Sigmoid colon (tissue), 7 donors: ENCODE measurements around the gene NEDD1. TPM values are rescaled to one million over a fixed set of nuclear protein-coding genes. Genes with fewer than 3 reads are reported as not detected.

Source experiments
- DNase-seq: peaks from one replicate; pipeline ENCODE4 v3.0.0-alpha.2; 2019
- H3K27ac ChIP-seq, 4 donors: fragments of 200-600 bp; sonication (generic); one replicate each; pipeline ENCODE4 v1.5.1; 2016 to 2019; ENCODE audit warnings: mild to moderate bottlenecking in 1 of 4
- H3K27me3 ChIP-seq, 3 donors: fragments of 200-600 bp; sonication (generic); one replicate each; pipeline ENCODE4 v1.5.1; 2019; ENCODE audit warnings: mild to moderate bottlenecking in 1 of 3
- H3K36me3 ChIP-seq, 4 donors: fragments of 200-600 bp; sonication (generic); one replicate each; pipeline ENCODE4 v1.5.1; 2016 to 2019
- H3K4me1 ChIP-seq, 4 donors: fragments of 200-600 bp; sonication (generic); one replicate each; pipeline ENCODE4 v1.5.1; 2017 to 2019
- H3K4me3 ChIP-seq, 4 donors: fragments of 200-600 bp; sonication (generic); one replicate each; pipeline ENCODE4 v1.5.1; 2017 to 2019; ENCODE audit warnings: mild to moderate bottlenecking in 2 of 4, moderate library complexity in 1 of 4
- H3K9me3 ChIP-seq, 4 donors: fragments of 200-600 bp in 3 of 4; sonication (generic) in 3 of 4; one replicate each; pipeline versions ENCODE4 v1.5.1 to v1.6.1; 2013 to 2019
- CTCF ChIP-seq, 4 experiments: fragments of 450-650 bp in 3 of 4; fragments of 200-600 bp in 1 of 4; IDR thresholded peaks; one replicate each; pipeline ENCODE4 v1.5.1; 2016 to 2019; ENCODE audit warnings: antibody characterized with exemption in 4 of 4, mild to moderate bottlenecking in 3 of 4, moderate library complexity in 2 of 4
- EP300 ChIP-seq, 4 donors: sonication (generic); formaldehyde crosslinking; IDR thresholded peaks; one replicate each; pipeline ENCODE4 v1.6.1; 2017; ENCODE audit warnings: antibody characterized with exemption in 4 of 4
- POLR2A ChIP-seq, 2 donors: fragments of 450-650 bp; IDR thresholded peaks; one replicate each; pipeline ENCODE4 v1.6.1; 2016; ENCODE audit warnings: antibody characterized with exemption in 2 of 2, mild to moderate bottlenecking in 2 of 2, moderate library complexity in 2 of 2
- POLR2AphosphoS5 ChIP-seq, 4 donors: sonication (generic); formaldehyde crosslinking; IDR thresholded peaks; one replicate each; pipeline ENCODE4 v1.6.1; 2017; ENCODE audit warnings: antibody characterized with exemption in 4 of 4
- WGBS, 2 donors: extraction: QIAGEN DNeasy Blood & Tissue Kit; methylation state at CpG; one replicate each; pipeline ENCODE4 v1.1.7; 2013; 5-methylcytosine and 5-hydroxymethylcytosine counted together
- intact Hi-C: fragments of 100-400 bp; cut with DNase I; formaldehyde crosslinking; loops from one replicate; pipeline ENCODE4 v1.15.1; 2023
- polyA plus RNA-seq, 3 donors: library from polyadenylated mRNA; stranded (reverse); fragments of 200-250 nt; gene quantifications; one replicate each; pipeline ENCODE4 v1.2.3, GENCODE V29; 2013
- total RNA-seq, 4 donors: library from RNA; depleted of rRNA; stranded (reverse); fragments of >200 nt; gene quantifications; one replicate each; pipeline ENCODE4 v1.1.0, GENCODE V29; 2016
- donor health status: healthy with polysubstance abuse.
- donor health status: Bipolar disorder and iron deficiency.
- donor health status: healthy.

The NEDD1 gene
- total and polyA plus RNA-seq, 7 donors = 5.8 to 31.6 (median 17.1) TPM

- 67 to 73% methylated on average over 2 of the region's 2 CpGs for WGBS, 2 donors
- no peak for TF ChIP-seq POLR2AphosphoS5 (IDR thresholded peaks at IDR 0.05)
- no peak for TF ChIP-seq CTCF (IDR thresholded peaks at IDR 0.05)
- no peak for TF ChIP-seq POLR2A (IDR thresholded peaks at IDR 0.05)
- no peaks in the 10 kb centered on the region for H3K27me3 ChIP-seq
- no peaks in the 10 kb centered on the region for H3K9me3 ChIP-seq
- intact Hi-C loops = no loop called here
- no peak overlapping the region for H3K27ac ChIP-seq
- no peaks in the 10 kb centered on the region for H3K36me3 ChIP-seq
- H3K4me1 ChIP-seq = peaks cover 0 to 14% (median 13%) of the 10 kb centered on the region in 4 donors
- no peak overlapping the region for H3K4me3 ChIP-seq
- DNase-seq = no peak
Observed at GRCh38 chr12:96882862-96883261, 24.2 kb upstream of the NEDD1 start.

DNA sequence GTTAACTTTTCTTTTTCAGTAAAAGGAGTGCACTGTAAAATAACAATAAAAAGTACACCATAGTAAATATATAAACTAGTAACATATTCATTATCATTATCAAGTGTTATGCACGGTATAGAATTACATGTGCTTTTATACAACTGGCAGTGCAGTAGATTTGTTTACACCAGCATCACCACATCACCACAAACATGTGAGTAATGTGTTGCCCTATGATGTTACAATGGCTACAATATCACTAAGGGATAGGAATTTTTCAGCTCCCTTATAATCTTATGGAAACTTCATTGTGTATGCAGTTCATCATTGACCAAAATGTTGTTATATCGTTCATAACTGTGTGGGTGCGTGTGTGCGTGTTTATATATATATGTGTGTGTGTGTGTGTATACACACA lies 23.5 kb upstream of the NEDD1 start:
- Histone ChIP-seq H3K27me3 (no peaks in the 10 kb centered on the region), H3K9me3 (no peaks in the 10 kb centered on the region), H3K4me3 (no peak overlapping the region), H3K27ac (no peak overlapping the region), H3K4me1 (peaks cover 0 to 17% (median 13%) of the 10 kb centered on the region in 4 donors), H3K36me3 (no peaks in the 10 kb centered on the region)
- DNase-seq = no peak
- 79 to 93% methylated on average over 4 of the region's 4 CpGs for WGBS, 2 donors
- intact Hi-C loops = no loop called here
- TF ChIP-seq EP300 (IDR thresholded peaks at IDR 0.05) (no peak), CTCF (IDR thresholded peaks at IDR 0.05) (no peak), POLR2A (IDR thresholded peaks at IDR 0.05) (no peak), POLR2AphosphoS5 (IDR thresholded peaks at IDR 0.05) (no peak)

DNA sequence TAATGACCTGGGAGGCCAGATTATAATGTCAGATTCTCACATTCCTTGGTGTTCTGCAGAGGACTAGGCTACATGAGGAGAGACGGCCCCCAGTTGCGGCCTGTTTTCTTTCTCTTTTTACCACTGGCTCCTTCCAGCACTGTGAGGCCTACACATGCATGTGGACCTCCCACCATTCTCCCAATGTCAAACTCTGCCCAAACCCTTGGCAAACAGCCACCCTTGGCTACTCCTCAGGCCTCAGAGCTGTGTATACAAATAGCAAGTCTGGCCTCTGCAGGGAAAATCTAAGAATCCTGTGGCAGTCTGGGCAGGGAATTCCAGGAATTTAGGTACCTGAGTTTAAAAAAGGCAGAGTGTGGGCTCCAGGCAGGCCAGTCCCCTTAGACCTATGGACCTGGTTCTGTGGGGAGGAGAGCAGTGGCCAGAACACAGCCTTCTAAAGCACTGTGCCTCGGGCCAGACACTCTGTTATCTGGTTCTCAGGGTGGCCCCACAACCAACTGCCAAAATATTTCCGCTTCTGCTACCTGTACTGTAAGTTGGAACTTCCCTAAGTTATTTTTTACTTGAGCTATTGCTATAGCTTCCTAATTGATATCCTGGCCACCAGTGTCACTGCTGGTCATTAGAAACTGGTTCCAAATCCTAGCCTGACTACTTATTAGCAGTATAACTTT lies 19.9 kb upstream of the NEDD1 start:
- intact Hi-C loops = no loop called here

GRCh38 chr12:96889273-96889933 lies 17.7 kb upstream of the NEDD1 start:
- Histone ChIP-seq H3K4me1 (peaks cover 0 to 47% (median 35%) of the 10 kb centered on the region in 4 donors), H3K27ac (no peak overlapping the region), H3K9me3 (no peaks in the 10 kb centered on the region), H3K36me3 (no peaks in the 10 kb centered on the region), H3K4me3 (no peak overlapping the region), H3K27me3 (no peaks in the 10 kb centered on the region)
- 44 to 51% methylated on average over 5 of the region's 5 CpGs for WGBS, 2 donors
- intact Hi-C loops = no loop called here
- TF ChIP-seq POLR2A (IDR thresholded peaks at IDR 0.05) (no peak), EP300 (IDR thresholded peaks at IDR 0.05) (no peak)
- no peak for DNase-seq

More for the DNA sequence above, 19.9 kb upstream of the NEDD1 start:
- Histone ChIP-seq H3K27ac (peak overlapping the region in 3 of 4 donors; percentile 30 to 35 (median 34)), H3K9me3 (no peaks in the 10 kb centered on the region), H3K36me3 (no peaks in the 10 kb centered on the region), H3K27me3 (no peaks in the 10 kb centered on the region), H3K4me3 (no peak overlapping the region), H3K4me1 (peaks cover 0 to 45% (median 33%) of the 10 kb centered on the region in 4 donors)
- TF ChIP-seq EP300 (IDR thresholded peaks at IDR 0.05) = no peak
- TF ChIP-seq POLR2AphosphoS5 (IDR thresholded peaks at IDR 0.05) = peak in 1 of 4 donors; percentile 12
- no peak for TF ChIP-seq POLR2A (IDR thresholded peaks at IDR 0.05)
- no peak for TF ChIP-seq CTCF (IDR thresholded peaks at IDR 0.05)
- no peak for DNase-seq
- WGBS, 2 donors = 69 to 76% methylated on average over 4 of the region's 4 CpGs

DNA sequence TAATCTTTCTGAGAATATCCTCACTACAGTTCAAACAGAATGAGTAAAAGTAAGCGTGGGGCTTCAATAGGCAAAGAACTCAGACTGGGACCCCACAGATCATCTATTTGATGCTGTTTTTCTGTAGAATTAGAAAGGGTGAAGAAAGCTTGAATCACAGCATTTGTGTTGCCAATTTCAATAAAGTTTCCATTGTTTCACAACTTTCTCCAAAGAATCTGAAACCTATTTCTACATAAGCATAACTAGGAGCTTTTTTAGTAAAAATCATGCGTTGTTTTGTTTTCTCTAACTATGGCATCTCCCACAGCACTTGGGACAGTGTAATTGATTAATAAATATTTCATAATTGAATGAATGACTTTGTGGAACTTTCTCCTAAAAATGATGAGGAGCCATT lies 16.7 kb upstream of the NEDD1 start:
- Histone ChIP-seq H3K27ac (no peak overlapping the region), H3K4me3 (no peak overlapping the region), H3K9me3 (no peaks in the 10 kb centered on the region), H3K4me1 (peaks cover 0 to 47% (median 35%) of the 10 kb centered on the region in 4 donors), H3K27me3 (no peaks in the 10 kb centered on the region), H3K36me3 (no peaks in the 10 kb centered on the region)
- DNase-seq = no peak
- intact Hi-C loops = no loop called here
- TF ChIP-seq POLR2A (IDR thresholded peaks at IDR 0.05) = no peak
- TF ChIP-seq CTCF (IDR thresholded peaks at IDR 0.05) = no peak
- TF ChIP-seq EP300 (IDR thresholded peaks at IDR 0.05) = no peak
- TF ChIP-seq POLR2AphosphoS5 (IDR thresholded peaks at IDR 0.05) = no peak
- 90 to 96% methylated on average over 2 of the region's 2 CpGs for WGBS, 2 donors
